HepG2 (cell line): ENCODE data around the gene FAM209A. TPM values are rescaled to one million over a fixed set of nuclear protein-coding genes. Genes with fewer than 3 reads are reported as not detected.

Source experiments
- ATAC-seq: fragments of 200-7000 bp; cut with Tn5 transposase; 3 replicates; pipeline ENCODE4 v1.9.1; 2020; ENCODE audit warnings: mild to moderate bottlenecking, moderate library complexity
- BruUV-seq: library from RNA; stranded (reverse); fragments of 400-500 nt; replicated peaks from 2 replicates; lab custom pipeline; 2021; lab: Mats Ljungman, UMichigan
- CTCF ChIA-PET: fragments of 300-600 bp; formaldehyde crosslinking; extraction: SDS; loops from one replicate; lab custom pipeline; 2021; ENCODE audit warnings: low total read pairs, inconsistent platforms, low intra/inter-chr PET ratio; lab: Yijun Ruan, JAX
- POLR2A ChIA-PET: fragments of 350-600 bp; sonication (Branson Sonifier 250); formaldehyde crosslinking; loops from one replicate; lab custom pipeline; 2020; ENCODE audit warnings: antibody characterized with exemption, inconsistent platforms; lab: Yijun Ruan, JAX
- DNase-seq: peaks from one replicate; pipeline ENCODE4 v3.0.0-alpha.2; 2015; ENCODE audit warnings: low spot score
- FAIRE-seq: peaks from 3 replicates; lab custom pipeline; 2011; peaks lifted over from hg19 to GRCh38; lab: Jason Lieb, UNC
- H2AFZ ChIP-seq: one replicate; pipeline ENCODE4 v1.6.1; 2011; ENCODE audit warnings: low read length, inconsistent platforms
- H3K27ac ChIP-seq: fragments of 300-600 bp; 3 replicates; pipeline ENCODE4 v1.8.0; 2011; ENCODE audit warnings: mixed run types, mild to moderate bottlenecking, mixed read lengths, low read length, inconsistent platforms; ENCODE audit not compliant: insufficient read depth; ENCODE audit errors: extremely low read length
- H3K27me3 ChIP-seq, 2 experiments: fragments of 200-600 bp in 1 of 2; 2 replicates in 1 of 2; 3 replicates in 1 of 2; pipeline versions ENCODE4 v1.6.0 to v1.8.0; 2011; ENCODE audit warnings: low read length in 2 of 2, mild to moderate bottlenecking in 2 of 2, moderate library complexity in 2 of 2, inconsistent platforms in 1 of 2; ENCODE audit not compliant: insufficient read depth in 2 of 2, control insufficient read depth in 1 of 2
- H3K36me3 ChIP-seq, 2 experiments: fragments of 200-600 bp in 1 of 2; replicated peaks in 1 of 2; 2 replicates in 1 of 2; 3 replicates in 1 of 2; pipeline versions ENCODE4 v1.5.1 to v1.8.0; 2011; ENCODE audit warnings: low read length in 2 of 2, inconsistent platforms in 1 of 2; ENCODE audit not compliant: insufficient read depth in 2 of 2, control insufficient read depth in 1 of 2
- H3K4me1 ChIP-seq: 2 replicates; pipeline ENCODE4 v1.5.1; 2012; ENCODE audit warnings: low read length, inconsistent platforms; ENCODE audit not compliant: insufficient read depth
- H3K4me2 ChIP-seq: 2 replicates; pipeline ENCODE4 v1.6.0; 2011; ENCODE audit warnings: low read depth, low read length, inconsistent platforms
- H3K4me3 ChIP-seq, 3 experiments: fragments of 200-600 bp in 1 of 3; sonication (generic), shearing (Covaris generic) in 1 of 3; replicated peaks in 1 of 3; 2 replicates each; pipeline ENCODE4 v1.5.1; 2011 to 2016; ENCODE audit warnings: low read length in 3 of 3, inconsistent platforms in 2 of 3, low read depth in 2 of 3, mild to moderate bottlenecking in 2 of 3, control low read depth in 1 of 3, mixed read lengths in 1 of 3; ENCODE audit not compliant: insufficient read depth in 1 of 3
- H3K79me2 ChIP-seq: one replicate; pipeline ENCODE4 v1.6.1; 2011; ENCODE audit warnings: low read length, inconsistent platforms; ENCODE audit not compliant: insufficient read depth
- H3K9ac ChIP-seq: 2 replicates; pipeline ENCODE4 v1.6.0; 2011; ENCODE audit warnings: mild to moderate bottlenecking, low read depth, low read length, inconsistent platforms; ENCODE audit not compliant: insufficient read depth
- H3K9me3 ChIP-seq: 2 replicates; pipeline ENCODE4 v1.5.1; 2012; ENCODE audit warnings: mild to moderate bottlenecking, low read length
- H4K20me1 ChIP-seq: 2 replicates; pipeline ENCODE4 v1.6.0; 2011; ENCODE audit warnings: inconsistent platforms, mild to moderate bottlenecking, low read length, moderate library complexity; ENCODE audit not compliant: insufficient read depth
- ARNT2 ChIP-seq: sonication (generic); formaldehyde crosslinking; IDR thresholded peaks from 2 replicates; pipeline ENCODE4 v1.8.0; 2022; ENCODE audit warnings: mild to moderate bottlenecking, low read depth, missing genetic modification reagents, moderate library complexity
- CREM ChIP-seq, 2 experiments: sonication (generic) in 1 of 2; formaldehyde crosslinking in 1 of 2; IDR thresholded peaks; 2 replicates each; pipeline versions ENCODE4 v1.4.0 to v1.6.1; 2016 to 2020; ENCODE audit warnings: antibody characterized with exemption in 1 of 2, mild to moderate bottlenecking in 1 of 2, missing genetic modification reagents in 1 of 2
- GLI4 ChIP-seq: sonication (generic); formaldehyde crosslinking; IDR thresholded peaks from 2 replicates; pipeline ENCODE4 v1.5.1; 2020; ENCODE audit warnings: missing genetic modification reagents, mild to moderate bottlenecking, moderate library complexity, borderline replicate concordance
- ISX ChIP-seq: sonication (generic); formaldehyde crosslinking; conservative IDR thresholded peaks from 2 replicates; pipeline ENCODE4 v1.5.0; 2020; ENCODE audit warnings: missing genetic modification reagents
- JDP2 ChIP-seq: sonication (generic); formaldehyde crosslinking; IDR thresholded peaks from 2 replicates; pipeline ENCODE4 v1.8.1; 2022; ENCODE audit warnings: missing genetic modification reagents, borderline replicate concordance
- JUN ChIP-seq: sonication (generic); formaldehyde crosslinking; IDR thresholded peaks from 2 replicates; pipeline ENCODE4 v1.4.0; 2020; ENCODE audit warnings: mild to moderate bottlenecking, missing genetic modification reagents
- KDM5B ChIP-seq: sonication (generic); formaldehyde crosslinking; IDR thresholded peaks from 2 replicates; pipeline ENCODE4 v1.4.0; 2020; ENCODE audit warnings: missing genetic modification reagents, mild to moderate bottlenecking, borderline replicate concordance
- MEF2D ChIP-seq: sonication (generic); formaldehyde crosslinking; IDR thresholded peaks from 2 replicates; pipeline ENCODE4 v1.5.1; 2020; ENCODE audit warnings: mild to moderate bottlenecking, missing genetic modification reagents
- PITX1 ChIP-seq: sonication (generic); formaldehyde crosslinking; IDR thresholded peaks from 2 replicates; pipeline ENCODE4 v1.5.1; 2020; ENCODE audit warnings: mild to moderate bottlenecking, missing genetic modification reagents
- PPARG ChIP-seq: conservative IDR thresholded peaks from 2 replicates; pipeline ENCODE4 v1.6.1; 2016; ENCODE audit warnings: missing biosample characterization, missing genetic modification reagents
- PTBP1 ChIP-seq: fragments of 200-400 bp; formaldehyde crosslinking; IDR thresholded peaks from 2 replicates; pipeline ENCODE4 v1.6.1; 2018; ENCODE audit warnings: low read length, low read depth; ENCODE audit not compliant: poor library complexity, severe bottlenecking
- TBL1XR1 ChIP-seq: fragments of 150-350 bp; IDR thresholded peaks from 2 replicates; pipeline ENCODE4 v1.6.1; 2014; ENCODE audit warnings: borderline replicate concordance, low read length; ENCODE audit not compliant: partially characterized antibody
- ZNF121 ChIP-seq: sonication (generic); formaldehyde crosslinking; IDR thresholded peaks from 2 replicates; pipeline ENCODE4 v1.5.0; 2020; ENCODE audit warnings: mild to moderate bottlenecking, missing genetic modification reagents
- ZNF180 ChIP-seq: sonication (generic); formaldehyde crosslinking; IDR thresholded peaks from 2 replicates; pipeline ENCODE4 v1.4.0; 2020; ENCODE audit warnings: low read depth, missing genetic modification reagents, borderline replicate concordance
- ZNF329 ChIP-seq: sonication (generic); formaldehyde crosslinking; IDR thresholded peaks from 2 replicates; pipeline ENCODE4 v1.9.0; 2021; ENCODE audit warnings: low read depth, mild to moderate bottlenecking, missing genetic modification reagents
- ZNF432 ChIP-seq: sonication (generic); formaldehyde crosslinking; IDR thresholded peaks from 2 replicates; pipeline ENCODE4 v1.5.0; 2020; ENCODE audit warnings: missing genetic modification reagents, mild to moderate bottlenecking, borderline replicate concordance
- ZNF772 ChIP-seq: sonication (generic); formaldehyde crosslinking; IDR thresholded peaks from 2 replicates; pipeline ENCODE4 v1.5.0; 2020; ENCODE audit warnings: mild to moderate bottlenecking, missing genetic modification reagents
- WGBS: methylation state at CpG from one replicate; pipeline ENCODE4 v1.1.6; 2017; ENCODE audit warnings: low lambda C conversion rate; 5-methylcytosine and 5-hydroxymethylcytosine counted together
- in situ Hi-C: cut with HindIII; loops from 2 replicates; pipeline ENCODE4 v1.10.0; 2017; ENCODE audit warnings: low pct_unique_long_range_greater_than_20kb; ENCODE audit not compliant: extremely low pct_ligation_motif_present
- intact Hi-C: fragments of 100-400 bp; cut with micrococcal nuclease; formaldehyde crosslinking; loops from one replicate; pipeline ENCODE4 v1.10.0; 2022; ENCODE audit not compliant: unreplicated experiment
- polyA plus RNA-seq, 8 experiments: library from polyadenylated mRNA; depleted of rRNA in 3 of 8; stranded (reverse) in 7 of 8; unstranded in 1 of 8; fragments of >200 nt; fragmentation: Illumina TruSeq in 4 of 8; extraction: Trizol in 4 of 8; gene quantifications; 2 replicates each; pipeline versions ENCODE4 v1.2.1 to v1.2.3, GENCODE V29; 2011 to 2016; ENCODE audit warnings: low read depth in 4 of 8, missing spikeins in 1 of 8, mixed read lengths in 1 of 8; ENCODE audit not compliant: insufficient read depth in 1 of 8
- total RNA-seq, 5 experiments: library from RNA; depleted of rRNA; stranded (reverse); fragments of >200 nt; fragmentation: Illumina TruSeq; extraction: Trizol; gene quantifications; 2 replicates each; pipeline ENCODE4 v1.2.3, GENCODE V29; 2016; ENCODE audit warnings: low read depth in 1 of 5
- TF ChIP-seq, protein P1 (sequence below): sonication (generic); formaldehyde crosslinking; IDR thresholded peaks from 2 replicates; pipeline ENCODE4 v1.5.0; 2020; ENCODE audit warnings: mild to moderate bottlenecking, missing genetic modification reagents

FAM209A gene
- total and polyA plus RNA-seq, 2 of the 13 experiments (the other 11 are each of a cell fraction or from before 2014, with no cell fraction given), result 0.15 to 0.36 TPM

DNA sequence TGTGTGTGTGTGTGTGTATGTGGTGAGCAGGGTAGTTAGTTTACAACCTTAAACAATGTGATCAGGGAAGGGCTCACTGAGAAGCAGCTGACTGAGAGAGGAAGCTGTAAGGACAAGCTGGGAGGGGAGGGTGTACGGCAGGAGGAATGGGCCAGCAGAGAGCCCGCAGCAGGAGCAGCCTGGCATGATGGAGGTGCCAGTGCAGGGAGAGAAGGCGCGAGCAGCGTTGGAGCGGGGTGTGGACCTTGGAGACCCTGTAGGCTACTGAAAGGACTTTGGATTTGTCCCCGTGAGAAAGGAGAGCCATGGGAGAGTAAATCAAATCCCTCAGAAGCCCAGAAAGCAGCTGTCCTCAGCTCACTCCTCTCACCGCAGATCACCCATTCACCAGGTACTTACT lies 27.0 kb downstream of the FAM209A start:
- H3K9ac ChIP-seq, result no peak overlapping the region
- no peaks in the 10 kb centered on the region for H3K79me2 ChIP-seq
- POLR2A ChIA-PET, result no interaction called here
- TF ChIP-seq PITX1 (no peak), KDM5B (CRISPR knock-in tag) (no peak), MEF2D (CRISPR knock-in tag) (no peak), ZNF121 (CRISPR knock-in tag) (no peak), PPARG (CRISPR knock-in tag) (no peak), JDP2 (CRISPR knock-in tag) (no peak), TBL1XR1 (no peak), ZNF180 (no peak), ISX (CRISPR knock-in tag) (no peak), ZNF329 (no peak), PTBP1 (no peak), JUN (CRISPR knock-in tag) (no peak), ZNF432 (CRISPR knock-in tag) (no peak), ARNT2 (CRISPR knock-in tag) (no peak), ZNF772 (CRISPR knock-in tag) (no peak), CREM (IDR thresholded peaks at IDR 0.05) (no peak), CREM (CRISPR knock-in tag; IDR thresholded peaks at IDR 0.05) (no peak), GLI4 (CRISPR knock-in tag) (no peak)
- TF ChIP-seq, protein P1, sequence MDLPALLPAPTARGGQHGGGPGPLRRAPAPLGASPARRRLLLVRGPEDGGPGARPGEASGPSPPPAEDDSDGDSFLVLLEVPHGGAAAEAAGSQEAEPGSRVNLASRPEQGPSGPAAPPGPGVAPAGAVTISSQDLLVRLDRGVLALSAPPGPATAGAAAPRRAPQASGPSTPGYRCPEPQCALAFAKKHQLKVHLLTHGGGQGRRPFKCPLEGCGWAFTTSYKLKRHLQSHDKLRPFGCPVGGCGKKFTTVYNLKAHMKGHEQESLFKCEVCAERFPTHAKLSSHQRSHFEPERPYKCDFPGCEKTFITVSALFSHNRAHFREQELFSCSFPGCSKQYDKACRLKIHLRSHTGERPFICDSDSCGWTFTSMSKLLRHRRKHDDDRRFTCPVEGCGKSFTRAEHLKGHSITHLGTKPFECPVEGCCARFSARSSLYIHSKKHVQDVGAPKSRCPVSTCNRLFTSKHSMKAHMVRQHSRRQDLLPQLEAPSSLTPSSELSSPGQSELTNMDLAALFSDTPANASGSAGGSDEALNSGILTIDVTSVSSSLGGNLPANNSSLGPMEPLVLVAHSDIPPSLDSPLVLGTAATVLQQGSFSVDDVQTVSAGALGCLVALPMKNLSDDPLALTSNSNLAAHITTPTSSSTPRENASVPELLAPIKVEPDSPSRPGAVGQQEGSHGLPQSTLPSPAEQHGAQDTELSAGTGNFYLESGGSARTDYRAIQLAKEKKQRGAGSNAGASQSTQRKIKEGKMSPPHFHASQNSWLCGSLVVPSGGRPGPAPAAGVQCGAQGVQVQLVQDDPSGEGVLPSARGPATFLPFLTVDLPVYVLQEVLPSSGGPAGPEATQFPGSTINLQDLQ (CRISPR knock-in tag), result no peak
- no TSS peak for BruUV-seq
- no peak overlapping the region for H3K27ac ChIP-seq
- H3K9me3 ChIP-seq, result no peaks in the 10 kb centered on the region
- ATAC-seq, result no peak
- no peak for DNase-seq
- peaks cover 19% of the 10 kb centered on the region for H3K4me1 ChIP-seq
- CTCF ChIA-PET, result interaction anchor here (1.4 to 2.5 kb wide), 4 partner anchors 26 to 471 kb away, joined by 4 to 32 read pairs (median 4); no protein-coding TSS in a partner anchor
- no peak overlapping the region for H2AFZ ChIP-seq
- no peak overlapping the region for H3K4me3 ChIP-seq
- no peak overlapping the region for H3K4me2 ChIP-seq
- no peaks in the 10 kb centered on the region for H4K20me1 ChIP-seq
- intact Hi-C loops (loop anchor here (5.0 kb wide), 2 partner anchors 496 to 511 kb away; no protein-coding TSS in a partner anchor), in situ Hi-C loops (loop anchor here (5.0 to 25.0 kb wide), 2 partner anchors 446 to 1889 kb away; no protein-coding TSS in a partner anchor)
- no peak for FAIRE-seq
- WGBS, result 63% methylated on average over 8 of the region's 8 CpGs
- peaks cover 0 to 3% of the 10 kb centered on the region in 2 experiments; a peak in 2 of 5 replicates for H3K27me3 ChIP-seq
- H3K36me3 ChIP-seq, result no peaks in the 10 kb centered on the region
